H9 (cell line): ENCODE data around the gene SLC17A9. TPM values are rescaled to one million over a fixed set of nuclear protein-coding genes. Genes with fewer than 3 reads are reported as not detected.

ENCODE experiments used
- DNase-seq: peaks from one replicate; pipeline ENCODE4 v3.0.0-alpha.2; 2017
- H2AFZ ChIP-seq: one replicate; pipeline ENCODE4 v1.6.1; 2013; ENCODE audit warnings: mild to moderate bottlenecking, low read length, control low read depth, moderate library complexity
- H2AK5ac ChIP-seq: 2 replicates; pipeline ENCODE4 v1.6.1; 2013; ENCODE audit warnings: low read length, control low read depth, mixed read lengths; ENCODE audit not compliant: insufficient read length
- H2BK120ac ChIP-seq: one replicate; pipeline ENCODE4 v1.6.1; 2013; ENCODE audit warnings: low read depth, mild to moderate bottlenecking, low read length, control low read depth, inconsistent platforms; ENCODE audit not compliant: poor library complexity, severe bottlenecking
- H2BK12ac ChIP-seq: 2 replicates; pipeline ENCODE4 v1.6.1; 2013; ENCODE audit warnings: low read length, control low read depth, mixed read lengths, low read depth; ENCODE audit not compliant: insufficient read length
- H2BK15ac ChIP-seq: 2 replicates; pipeline ENCODE4 v1.6.1; 2013; ENCODE audit warnings: low read depth, low read length, control low read depth
- H2BK20ac ChIP-seq: one replicate; pipeline ENCODE4 v1.6.1; 2013; ENCODE audit warnings: low read depth, mild to moderate bottlenecking, low read length, control low read depth, inconsistent platforms; ENCODE audit not compliant: poor library complexity, severe bottlenecking
- H2BK5ac ChIP-seq: 2 replicates; pipeline ENCODE4 v1.6.1; 2013; ENCODE audit warnings: low read length, control low read depth, mixed read lengths; ENCODE audit not compliant: insufficient read length
- H3K14ac ChIP-seq: 2 replicates; pipeline ENCODE4 v1.6.1; 2013; ENCODE audit warnings: low read length, control low read depth; ENCODE audit not compliant: insufficient read depth
- H3K18ac ChIP-seq: 2 replicates; pipeline ENCODE4 v1.6.1; 2013; ENCODE audit warnings: low read depth, mild to moderate bottlenecking, mixed read lengths, low read length, control low read depth; ENCODE audit not compliant: insufficient read length
- H3K23ac ChIP-seq: 2 replicates; pipeline ENCODE4 v1.6.1; 2013; ENCODE audit warnings: low read length, control low read depth, mixed read lengths, low read depth; ENCODE audit not compliant: insufficient read length
- H3K23me2 ChIP-seq: 2 replicates; pipeline ENCODE4 v1.6.1; 2013; ENCODE audit warnings: low read depth, mild to moderate bottlenecking, mixed read lengths, low read length, control low read depth; ENCODE audit not compliant: insufficient read length, poor library complexity, severe bottlenecking
- H3K27ac ChIP-seq: 2 replicates; pipeline ENCODE4 v1.5.1; 2013; ENCODE audit warnings: low read length, control low read depth, mixed read lengths, low read depth; ENCODE audit not compliant: insufficient read length
- H3K27me3 ChIP-seq: 2 replicates; pipeline ENCODE4 v1.6.1; 2013; ENCODE audit warnings: low read length, control low read depth, inconsistent platforms; ENCODE audit not compliant: insufficient read depth
- H3K4ac ChIP-seq: 2 replicates; pipeline ENCODE4 v1.6.1; 2013; ENCODE audit warnings: low read depth, mild to moderate bottlenecking, control low read depth, inconsistent platforms, low read length, moderate library complexity
- H3K4me1 ChIP-seq: 2 replicates; pipeline ENCODE4 v1.6.1; 2013; ENCODE audit warnings: low read length, control low read depth, inconsistent platforms; ENCODE audit not compliant: insufficient read depth
- H3K4me2 ChIP-seq: 2 replicates; pipeline ENCODE4 v1.6.1; 2013; ENCODE audit warnings: low read length, control low read depth, mixed read lengths; ENCODE audit not compliant: insufficient read length, insufficient read depth
- H3K56ac ChIP-seq: 2 replicates; pipeline ENCODE4 v1.6.1; 2013; ENCODE audit warnings: low read depth, mild to moderate bottlenecking, mixed read lengths, low read length, control low read depth; ENCODE audit not compliant: insufficient read length
- H3K79me1 ChIP-seq: 2 replicates; pipeline ENCODE4 v1.6.1; 2013; ENCODE audit warnings: low read depth, mild to moderate bottlenecking, moderate library complexity, low read length, control low read depth, inconsistent platforms; ENCODE audit not compliant: insufficient read depth, poor library complexity, severe bottlenecking
- H3K79me2 ChIP-seq: 2 replicates; pipeline ENCODE4 v1.6.1; 2013; ENCODE audit warnings: low read length, control low read depth, inconsistent platforms; ENCODE audit not compliant: insufficient read depth
- H3K9ac ChIP-seq: 2 replicates; pipeline ENCODE4 v1.6.1; 2013; ENCODE audit warnings: low read length, control low read depth, mixed read lengths; ENCODE audit not compliant: insufficient read length; ENCODE audit errors: extremely low read depth
- H3K9me3 ChIP-seq: one replicate; pipeline ENCODE4 v1.6.1; 2013; ENCODE audit warnings: low read depth, low read length, inconsistent platforms; ENCODE audit not compliant: control insufficient read depth
- H3T11ph ChIP-seq: one replicate; pipeline ENCODE4 v1.6.1; 2013; ENCODE audit warnings: mild to moderate bottlenecking, low read length, control low read depth, inconsistent platforms
- H4K20me1 ChIP-seq: one replicate; pipeline ENCODE4 v1.6.1; 2013; ENCODE audit not compliant: control insufficient read depth, insufficient read length, insufficient read depth
- H4K5ac ChIP-seq: 2 replicates; pipeline ENCODE4 v1.6.1; 2013; ENCODE audit warnings: low read depth, mild to moderate bottlenecking, mixed read lengths, low read length, control low read depth; ENCODE audit not compliant: insufficient read length
- H4K8ac ChIP-seq: replicated peaks from 2 replicates; pipeline ENCODE4 v1.6.1; 2013; ENCODE audit warnings: low read length, control low read depth, mixed read lengths, low read depth; ENCODE audit not compliant: insufficient read length
- H4K91ac ChIP-seq: 2 replicates; pipeline ENCODE4 v1.6.1; 2013; ENCODE audit warnings: low read depth, mild to moderate bottlenecking, moderate library complexity, mixed read lengths, low read length, control low read depth; ENCODE audit not compliant: insufficient read length
- H3K27ac Mint-ChIP-seq, 3 experiments: 2 replicates in 2 of 3; 3 replicates in 1 of 3; pipeline ENCODE4 v1.8.0; 2020 to 2021; ENCODE audit warnings: mixed read lengths in 3 of 3, mild to moderate bottlenecking in 1 of 3, moderate library complexity in 1 of 3
- H3K27me3 Mint-ChIP-seq: 2 replicates; pipeline ENCODE4 v1.8.0; 2021; ENCODE audit warnings: low read depth, mild to moderate bottlenecking, moderate library complexity, mixed read lengths
- H3K36me3 Mint-ChIP-seq, 3 experiments: 2 replicates in 2 of 3; 3 replicates in 1 of 3; pipeline ENCODE4 v1.8.0; 2020 to 2021; ENCODE audit warnings: low read depth in 3 of 3, mixed read lengths in 3 of 3; ENCODE audit not compliant: insufficient read depth in 1 of 3
- H3K4me1 Mint-ChIP-seq, 2 experiments: 2 replicates each; pipeline ENCODE4 v1.8.0; 2020; ENCODE audit warnings: mixed read lengths in 2 of 2
- H3K4me3 Mint-ChIP-seq, 2 experiments: 2 replicates in 1 of 2; 3 replicates in 1 of 2; pipeline ENCODE4 v1.8.0; 2020 to 2021; ENCODE audit warnings: mild to moderate bottlenecking in 2 of 2, mixed read lengths in 2 of 2, moderate library complexity in 1 of 2
- H3K9me3 Mint-ChIP-seq, 2 experiments: 2 replicates in 1 of 2; 3 replicates in 1 of 2; pipeline ENCODE4 v1.8.0; 2020; ENCODE audit warnings: mild to moderate bottlenecking in 2 of 2, mixed read lengths in 2 of 2, moderate library complexity in 1 of 2
- WGBS: extraction: QIAGEN DNeasy Blood & Tissue Kit; methylation state at CpG from one replicate; pipeline ENCODE4 v1.1.7; 2013; ENCODE audit warnings: missing lambda C conversion rate, low lambda C conversion rate, mixed read lengths; ENCODE audit not compliant: insufficient read length; ENCODE audit errors: extremely low coverage; 5-methylcytosine and 5-hydroxymethylcytosine counted together
- total RNA-seq: library from RNA; stranded (reverse); gene quantifications from 2 replicates; pipeline ENCODE4 v1.2.1, GENCODE V29; 2021
- TF ChIP-seq, protein P1 (sequence below): fragments of 200-600 bp; sonication (generic); conservative IDR thresholded peaks from 3 replicates; pipeline ENCODE4 v1.8.0; 2021; ENCODE audit warnings: antibody characterized with exemption, mild to moderate bottlenecking

Gene SLC17A9
- total RNA-seq, 1 experiment from 2014 or later: 20.9 TPM

DNA sequence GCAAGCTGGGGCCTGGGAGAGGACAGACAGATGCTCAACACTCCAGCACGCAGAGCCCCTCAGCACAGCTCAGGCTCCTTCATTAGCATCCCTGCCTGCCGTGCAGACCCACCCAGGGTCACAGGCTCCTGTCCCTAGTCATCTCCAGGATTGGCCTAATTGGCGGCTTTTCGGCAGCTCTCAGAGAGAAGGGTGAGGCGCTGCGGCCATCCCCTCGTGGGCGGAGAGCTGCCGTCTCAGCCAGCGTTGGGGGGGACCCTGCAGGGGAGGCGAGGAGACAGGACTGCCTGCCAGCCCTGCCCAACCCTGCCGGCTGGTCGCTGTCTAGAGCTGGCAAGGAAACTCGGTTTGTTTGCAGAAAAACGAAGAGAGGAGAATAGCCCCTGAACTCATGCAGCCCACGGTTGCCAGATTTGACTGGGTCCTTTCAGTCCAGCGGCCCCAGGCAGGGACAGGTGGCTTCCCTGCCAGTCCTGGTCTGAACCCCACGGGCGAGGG is 27.4 kb downstream of the SLC17A9 start:
- Histone ChIP-seq H3K4me2 (no peak overlapping the region), H3K4me1 (0 out of 2 replicates have a peak, but pooled peaks cover under 1% of the 10 kb centered on the region), H2BK12ac (no peak overlapping the region), H4K91ac (no peak overlapping the region), H3K27ac (no peak overlapping the region), H4K5ac (no peak overlapping the region), H3K56ac (no peak overlapping the region), H4K20me1 (no peaks in the 10 kb centered on the region), H3K27me3 (no peaks in the 10 kb centered on the region), H3K18ac (no peak overlapping the region), H3K23ac (no peak overlapping the region), H2BK15ac (no peak overlapping the region), H3K23me2 (peaks cover under 1% of the 10 kb centered on the region), H2BK120ac (no peak overlapping the region), H4K8ac (no peak overlapping the region), H3K79me2 (no peaks in the 10 kb centered on the region), H3K9me3 (no peaks in the 10 kb centered on the region), H3T11ph (no peak overlapping the region), H3K14ac (no peak overlapping the region; the same call in 1 of the 2 replicates), H3K9ac (no peak overlapping the region), H2AFZ (no peak overlapping the region), H2AK5ac (no peak overlapping the region), H3K79me1 (no peaks in the 10 kb centered on the region), H2BK5ac (no peak overlapping the region), H2BK20ac (no peak overlapping the region), H3K4ac (no peak overlapping the region)
- H3K9me3 Mint-ChIP-seq: no peaks in the 10 kb centered on the region
- no peak overlapping the region for H3K4me3 Mint-ChIP-seq
- H3K27me3 Mint-ChIP-seq: peaks cover 29% of the 10 kb centered on the region
- no peaks in the 10 kb centered on the region for H3K36me3 Mint-ChIP-seq
- H3K4me1 Mint-ChIP-seq: peaks cover 16 to 59% of the 10 kb centered on the region in 2 experiments
- no peak for DNase-seq
- TF ChIP-seq, protein P1, sequence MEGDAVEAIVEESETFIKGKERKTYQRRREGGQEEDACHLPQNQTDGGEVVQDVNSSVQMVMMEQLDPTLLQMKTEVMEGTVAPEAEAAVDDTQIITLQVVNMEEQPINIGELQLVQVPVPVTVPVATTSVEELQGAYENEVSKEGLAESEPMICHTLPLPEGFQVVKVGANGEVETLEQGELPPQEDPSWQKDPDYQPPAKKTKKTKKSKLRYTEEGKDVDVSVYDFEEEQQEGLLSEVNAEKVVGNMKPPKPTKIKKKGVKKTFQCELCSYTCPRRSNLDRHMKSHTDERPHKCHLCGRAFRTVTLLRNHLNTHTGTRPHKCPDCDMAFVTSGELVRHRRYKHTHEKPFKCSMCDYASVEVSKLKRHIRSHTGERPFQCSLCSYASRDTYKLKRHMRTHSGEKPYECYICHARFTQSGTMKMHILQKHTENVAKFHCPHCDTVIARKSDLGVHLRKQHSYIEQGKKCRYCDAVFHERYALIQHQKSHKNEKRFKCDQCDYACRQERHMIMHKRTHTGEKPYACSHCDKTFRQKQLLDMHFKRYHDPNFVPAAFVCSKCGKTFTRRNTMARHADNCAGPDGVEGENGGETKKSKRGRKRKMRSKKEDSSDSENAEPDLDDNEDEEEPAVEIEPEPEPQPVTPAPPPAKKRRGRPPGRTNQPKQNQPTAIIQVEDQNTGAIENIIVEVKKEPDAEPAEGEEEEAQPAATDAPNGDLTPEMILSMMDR: no peak
- no peak overlapping the region for H3K27ac Mint-ChIP-seq
- WGBS: no CpG with 5 or more reads among the region's 19 CpGs
